PC-3 (cell line): ENCODE results near the gene ZNF740. TPM values are rescaled to one million over a fixed set of nuclear protein-coding genes. Genes with fewer than 3 reads are reported as not detected.
A peak's percentile ranks its signal among the peaks of the same experiment; 100 is the strongest.

Source experiments
- ATAC-seq: fragments of 200-7000 bp; cut with Tn5 transposase; 2 replicates; pipeline ENCODE4 v1.9.1; 2020; ENCODE audit warnings: mild to moderate bottlenecking, moderate library complexity
- BruUV-seq: library from RNA; stranded (reverse); fragments of 400-500 nt; replicated peaks from 2 replicates; lab custom pipeline; 2021; lab: Mats Ljungman, UMichigan
- CTCF ChIA-PET: fragments of 300-600 bp; sonication (Branson Sonifier 250); formaldehyde crosslinking; loops from one replicate; lab custom pipeline; 2022; ENCODE audit warnings: antibody characterized with exemption; lab: Charles Lee
- POLR2A ChIA-PET: fragments of 300-600 bp; sonication (Branson Sonifier 250); formaldehyde crosslinking; loops from one replicate; lab custom pipeline; 2022; ENCODE audit warnings: antibody characterized with exemption; ENCODE audit not compliant: unreplicated experiment; lab: Charles Lee
- DNase-seq: peaks from one replicate; pipeline ENCODE4 v3.0.0-alpha.2; 2015
- H2AFZ ChIP-seq: fragments of 300-600 bp; sonication (generic); 2 replicates; pipeline ENCODE4 v1.6.0; 2016; ENCODE audit warnings: antibody characterized with exemption, low read length
- H3F3A ChIP-seq: fragments of 300-600 bp; sonication (generic); one replicate; pipeline ENCODE4 v1.6.0; 2017; ENCODE audit warnings: antibody characterized with exemption, low read length, control low read depth, mild to moderate bottlenecking; ENCODE audit not compliant: unreplicated experiment
- H3K27ac ChIP-seq: fragments of 300-600 bp; sonication (generic); 2 replicates; pipeline ENCODE4 v1.5.1; 2016; ENCODE audit warnings: mild to moderate bottlenecking, low read length
- H3K27me3 ChIP-seq: fragments of 300-600 bp; sonication (generic); 2 replicates; pipeline ENCODE4 v1.6.1; 2016; ENCODE audit warnings: low read length, mixed read lengths
- H3K36me3 ChIP-seq: fragments of 300-600 bp; sonication (generic); 2 replicates; pipeline ENCODE4 v1.6.1; 2016; ENCODE audit warnings: low read depth, mixed run types, low read length, mixed read lengths
- H3K4me1 ChIP-seq: fragments of 300-600 bp; sonication (generic); 2 replicates; pipeline ENCODE4 v1.5.1; 2016; ENCODE audit warnings: low read length; ENCODE audit not compliant: insufficient read depth
- H3K4me2 ChIP-seq: fragments of 300-600 bp; sonication (generic); 2 replicates; pipeline ENCODE4 v1.6.0; 2016; ENCODE audit warnings: low read length
- H3K4me3 ChIP-seq: fragments of 300-600 bp; sonication (generic); 2 replicates; pipeline ENCODE4 v1.5.1; 2016; ENCODE audit warnings: mild to moderate bottlenecking, low read length, mixed read lengths
- H3K79me2 ChIP-seq: fragments of 300-600 bp; sonication (generic); 2 replicates; pipeline ENCODE4 v1.6.1; 2017; ENCODE audit warnings: low read length, mixed read lengths
- H3K9ac ChIP-seq: fragments of 300-600 bp; sonication (generic); 2 replicates; pipeline ENCODE4 v1.6.0; 2016; ENCODE audit warnings: mild to moderate bottlenecking, low read length
- H3K9me2 ChIP-seq: fragments of 300-600 bp; sonication (generic); replicated peaks from 2 replicates; pipeline ENCODE4 v1.6.1; 2016; ENCODE audit warnings: mixed run types, low read length, mixed read lengths
- H3K9me3 ChIP-seq: fragments of 300-600 bp; sonication (generic); 2 replicates; pipeline ENCODE4 v1.6.1; 2016; ENCODE audit warnings: low read length, mixed read lengths
- H4K20me1 ChIP-seq: fragments of 300-600 bp; sonication (generic); 2 replicates; pipeline ENCODE4 v1.6.1; 2016; ENCODE audit warnings: low read length, mixed read lengths
- EZH2 ChIP-seq: fragments of 300-600 bp; sonication (generic); IDR thresholded peaks from one replicate; pipeline ENCODE4 v1.6.1; 2017; ENCODE audit warnings: antibody characterized with exemption, mild to moderate bottlenecking, low read length; ENCODE audit not compliant: unreplicated experiment
- EZH2phosphoT487 ChIP-seq: fragments of 300-600 bp; sonication (generic); IDR thresholded peaks from 2 replicates; pipeline ENCODE4 v1.6.1; 2018; ENCODE audit warnings: mild to moderate bottlenecking, antibody characterized with exemption, low read length, borderline replicate concordance
- intact Hi-C: fragments of 100-400 bp; cut with micrococcal nuclease; formaldehyde crosslinking; loops from 2 replicates; pipeline ENCODE4 v1.9.0; 2023
- total RNA-seq: library from RNA; depleted of rRNA; stranded (reverse); fragments of >200 nt; gene quantifications from 2 replicates; pipeline ENCODE4 v1.2.3, GENCODE V29; 2014
- TF ChIP-seq, protein P1 (sequence below): fragments of 300-600 bp; sonication (generic); conservative IDR thresholded peaks from 2 replicates; pipeline ENCODE4 v1.5.1; 2017; ENCODE audit warnings: antibody characterized with exemption, low read depth, mild to moderate bottlenecking, low read length

ZNF740 gene
- total RNA-seq, 1 experiment from 2014 or later: 12.3 TPM

DNA sequence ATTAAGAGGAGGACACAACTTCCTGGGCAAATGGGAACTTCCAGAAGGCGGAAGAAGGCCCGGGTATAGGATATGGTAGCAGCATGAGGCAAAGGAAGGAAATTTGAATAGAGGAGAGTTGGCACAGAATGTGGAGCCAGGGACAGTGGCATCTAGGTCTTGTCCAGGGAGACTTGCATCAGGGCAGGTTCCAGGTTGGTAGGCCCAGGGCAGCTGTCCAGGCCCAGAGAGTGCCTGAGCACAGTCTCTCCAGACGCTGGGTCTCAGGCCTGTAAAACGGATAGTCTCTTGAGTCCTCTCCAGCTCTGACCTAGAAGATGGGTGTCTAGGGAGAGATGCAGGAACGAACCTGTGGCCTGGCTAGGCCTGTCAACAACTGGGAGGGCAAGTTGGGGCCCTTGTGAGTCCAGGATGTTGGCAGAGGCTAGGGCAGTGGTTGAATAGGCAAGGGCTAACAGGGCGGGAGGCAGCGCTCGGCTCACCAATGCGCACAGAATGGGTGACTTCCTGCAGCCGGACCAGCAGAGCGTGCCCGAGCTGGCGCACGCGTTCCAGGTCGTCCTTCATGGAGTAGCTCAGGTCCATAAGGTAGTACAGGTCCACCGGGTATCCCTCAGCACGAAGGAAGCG lies 16.6 kb downstream of the ZNF740 start:
- Histone ChIP-seq H3K9ac (no peak overlapping the region), H3K27ac (no peak overlapping the region), H4K20me1 (no peaks in the 10 kb centered on the region), H3K4me1 (peaks cover 10% of the 10 kb centered on the region), H3K27me3 (no peaks in the 10 kb centered on the region), H3K4me2 (no peak overlapping the region), H3K9me2 (no peaks in the 10 kb centered on the region), H3K36me3 (no peaks in the 10 kb centered on the region), H3K79me2 (no peaks in the 10 kb centered on the region), H3F3A (no peaks in the 10 kb centered on the region), H2AFZ (no peak overlapping the region), H3K4me3 (no peak overlapping the region), H3K9me3 (no peaks in the 10 kb centered on the region)
- CTCF ChIA-PET: no interaction called here
- BruUV-seq: no TSS peak
- ATAC-seq (no peak), DNase-seq (no peak)
- TF ChIP-seq EZH2phosphoT487 (no peak), EZH2 (no peak)
- TF ChIP-seq, protein P1, sequence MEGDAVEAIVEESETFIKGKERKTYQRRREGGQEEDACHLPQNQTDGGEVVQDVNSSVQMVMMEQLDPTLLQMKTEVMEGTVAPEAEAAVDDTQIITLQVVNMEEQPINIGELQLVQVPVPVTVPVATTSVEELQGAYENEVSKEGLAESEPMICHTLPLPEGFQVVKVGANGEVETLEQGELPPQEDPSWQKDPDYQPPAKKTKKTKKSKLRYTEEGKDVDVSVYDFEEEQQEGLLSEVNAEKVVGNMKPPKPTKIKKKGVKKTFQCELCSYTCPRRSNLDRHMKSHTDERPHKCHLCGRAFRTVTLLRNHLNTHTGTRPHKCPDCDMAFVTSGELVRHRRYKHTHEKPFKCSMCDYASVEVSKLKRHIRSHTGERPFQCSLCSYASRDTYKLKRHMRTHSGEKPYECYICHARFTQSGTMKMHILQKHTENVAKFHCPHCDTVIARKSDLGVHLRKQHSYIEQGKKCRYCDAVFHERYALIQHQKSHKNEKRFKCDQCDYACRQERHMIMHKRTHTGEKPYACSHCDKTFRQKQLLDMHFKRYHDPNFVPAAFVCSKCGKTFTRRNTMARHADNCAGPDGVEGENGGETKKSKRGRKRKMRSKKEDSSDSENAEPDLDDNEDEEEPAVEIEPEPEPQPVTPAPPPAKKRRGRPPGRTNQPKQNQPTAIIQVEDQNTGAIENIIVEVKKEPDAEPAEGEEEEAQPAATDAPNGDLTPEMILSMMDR: no peak
- POLR2A ChIA-PET: no interaction called here
- intact Hi-C loops: no loop called here

- Histone ChIP-seq H3K4me2 (no peak overlapping the region), H3K4me3 (no peak overlapping the region), H3K9me2 (no peaks in the 10 kb centered on the region), H2AFZ (no peak overlapping the region), H3K9ac (no peak overlapping the region), H3K4me1 (peaks cover 10% of the 10 kb centered on the region), H4K20me1 (no peaks in the 10 kb centered on the region), H3K9me3 (no peaks in the 10 kb centered on the region), H3F3A (no peaks in the 10 kb centered on the region), H3K36me3 (no peaks in the 10 kb centered on the region), H3K27me3 (no peaks in the 10 kb centered on the region), H3K79me2 (no peaks in the 10 kb centered on the region), H3K27ac (no peak overlapping the region)
- intact Hi-C loops: no loop called here
- no peak for TF ChIP-seq EZH2phosphoT487
- TF ChIP-seq, protein P1: no peak
- no peak for TF ChIP-seq EZH2
- CTCF ChIA-PET: no interaction called here
- BruUV-seq: no TSS peak
- POLR2A ChIA-PET: no interaction called here
- ATAC-seq (no peak), DNase-seq (no peak)
These were observed 18.1 kb downstream of the ZNF740 start for GRCh38 chr12:53198486-53199110.

- H3K79me2 ChIP-seq: no peaks in the 10 kb centered on the region
- H3K9me2 ChIP-seq: no peaks in the 10 kb centered on the region
- H3K4me3 ChIP-seq: no peak overlapping the region
- H3K36me3 ChIP-seq: no peaks in the 10 kb centered on the region
- BruUV-seq: no TSS peak
- no peak overlapping the region for H3K4me2 ChIP-seq
- H3K27me3 ChIP-seq: no peaks in the 10 kb centered on the region
- H3F3A ChIP-seq: no peaks in the 10 kb centered on the region
- H3K4me1 ChIP-seq: peaks cover 10% of the 10 kb centered on the region
- no peak for ATAC-seq
- TF ChIP-seq EZH2phosphoT487 (no peak), EZH2 (no peak)
- TF ChIP-seq, protein P1: 0 out of 2 replicates have a peak, but pooled peaks have one; percentile 14
- no peak overlapping the region for H3K27ac ChIP-seq
- H3K9ac ChIP-seq: no peak overlapping the region
- intact Hi-C loops: no loop called here
- H4K20me1 ChIP-seq: no peaks in the 10 kb centered on the region
- POLR2A ChIA-PET: interaction anchor here (0.5 kb wide), 1 partner anchor 83 kb away, joined by 5 read pairs; no protein-coding TSS in a partner anchor
- H2AFZ ChIP-seq: no peak overlapping the region
- H3K9me3 ChIP-seq: no peaks in the 10 kb centered on the region
- CTCF ChIA-PET: no interaction called here
- DNase-seq: no peak
These were observed 19.2 kb downstream of the ZNF740 start for GRCh38 chr12:53199700-53200099.
